GM19023 (cell line): Measurements from ENCODE around the gene MUC21.

Experiments used
- ATAC-seq: cut with Tn5 transposase; IDR thresholded peaks from one replicate; pipeline ENCODE4 v1.9.1; 2021; ENCODE audit warnings: mild to moderate bottlenecking, moderate library complexity; ENCODE audit not compliant: unreplicated experiment

Gene MUC21

GRCh38 chr6:30983439-30983838 lies at the start of gene MUC21:
Gene MUC21 (plus strand): TSS chr6:30983718. CDS start chr6:30983959, 241 bp downstream.
- no peak for ATAC-seq

GRCh38 chr6:30935018-30935417 lies 48.5 kb upstream of the MUC21 start:
- ATAC-seq = no peak

GRCh38 chr6:30937265-30937664 lies 46.3 kb upstream of the MUC21 start:
- ATAC-seq = no peak

- ATAC-seq = no peak
Observed at GRCh38 chr6:30938730-30939129, 44.8 kb upstream of the MUC21 start.

- no peak for ATAC-seq
Observed at GRCh38 chr6:30939473-30939872, 44.0 kb upstream of the MUC21 start.

GRCh38 chr6:30940361-30940986 lies 43.0 kb upstream of the MUC21 start, which contains the start of gene MUCL3:
Gene MUCL3 (plus strand): TSS chr6:30940973. CDS start chr6:30941000, 27 bp downstream.
- no peak for ATAC-seq

GRCh38 chr6:30942338-30943060 lies 41.0 kb upstream of the MUC21 start:
- ATAC-seq = no peak

- no peak for ATAC-seq
Observed at GRCh38 chr6:30944051-30944450, 39.5 kb upstream of the MUC21 start.

GRCh38 chr6:30945281-30945680 lies 38.2 kb upstream of the MUC21 start:
- ATAC-seq = no peak

- ATAC-seq = no peak
Observed at GRCh38 chr6:30947231-30947630, 36.3 kb upstream of the MUC21 start.

GRCh38 chr6:30948811-30949210 lies 34.7 kb upstream of the MUC21 start:
- ATAC-seq = no peak

GRCh38 chr6:30951907-30952469 lies 31.5 kb upstream of the MUC21 start:
- no peak for ATAC-seq

- ATAC-seq = no peak
Observed at GRCh38 chr6:30954631-30955366, 28.7 kb upstream of the MUC21 start.

- ATAC-seq = peak; percentile 65
Observed at GRCh38 chr6:30955367-30956042, 28.0 kb upstream of the MUC21 start.

- ATAC-seq = no peak
Observed at GRCh38 chr6:30957716-30958115, 25.8 kb upstream of the MUC21 start.

- ATAC-seq = no peak
Observed at GRCh38 chr6:30960907-30961673, 22.4 kb upstream of the MUC21 start.

GRCh38 chr6:30962716-30963115 lies 20.8 kb upstream of the MUC21 start:
- ATAC-seq = no peak

GRCh38 chr6:30963641-30964040 lies 19.9 kb upstream of the MUC21 start:
- ATAC-seq = no peak

- ATAC-seq = no peak
Observed at GRCh38 chr6:30964075-30964474, 19.4 kb upstream of the MUC21 start.

- ATAC-seq = no peak
Observed at GRCh38 chr6:30965140-30965601, 18.3 kb upstream of the MUC21 start.
